Body of pancreas (tissue), 4 donors: ENCODE results near the gene PTPRB. TPM values are rescaled to one million over a fixed set of nuclear protein-coding genes. Genes with fewer than 3 reads are reported as not detected.

Source experiments
- ATAC-seq: fragments of 150-250 bp; one replicate; pipeline ENCODE4 v1.9.1; 2016
- DNase-seq, 4 donors: peaks; one replicate each; pipeline ENCODE4 v3.0.0-alpha.2; 2019
- H3K27ac ChIP-seq, 4 donors: fragments of 200-600 bp; sonication (generic); 1 replicate in 3 of 4; 2 replicates in 1 of 4; pipeline versions ENCODE4 v1.5.1 to v1.6.1; 2016 to 2019; ENCODE audit warnings: mild to moderate bottlenecking in 1 of 4, mixed read lengths in 1 of 4, moderate library complexity in 1 of 4
- H3K27me3 ChIP-seq, 2 donors: fragments of 200-600 bp; sonication (generic); one replicate each; pipeline ENCODE4 v1.6.0; 2016; ENCODE audit warnings: mild to moderate bottlenecking in 1 of 2
- H3K36me3 ChIP-seq, 2 donors: fragments of 200-600 bp; sonication (generic); replicated peaks in 1 of 2; 2 replicates each; pipeline ENCODE4 v1.5.1; 2016; ENCODE audit warnings: low read depth in 2 of 2; ENCODE audit not compliant: insufficient read depth in 1 of 2
- H3K4me1 ChIP-seq: fragments of 200-600 bp; sonication (generic); one replicate; pipeline ENCODE4 v1.6.0; 2016
- H3K4me3 ChIP-seq, 2 donors: fragments of 200-600 bp; sonication (generic); 1 replicate in 1 of 2; 2 replicates in 1 of 2; pipeline ENCODE4 v1.5.1; 2016 to 2019
- H3K9me3 ChIP-seq, 3 donors: fragments of 200-600 bp; sonication (generic); 1 replicate in 2 of 3; 2 replicates in 1 of 3; pipeline ENCODE4 v1.5.1; 2016
- CTCF ChIP-seq, 7 experiments: fragments of 450-650 bp in 4 of 7; fragments of 200-600 bp in 3 of 7; sonication (generic) in 3 of 7; IDR thresholded peaks; one replicate each; pipeline ENCODE4 v1.5.1; 2016 to 2019; ENCODE audit warnings: antibody characterized with exemption in 7 of 7
- POLR2A ChIP-seq, 3 donors: fragments of 450-650 bp; IDR thresholded peaks; one replicate each; pipeline ENCODE4 v1.6.1; 2016; ENCODE audit warnings: antibody characterized with exemption in 3 of 3, mild to moderate bottlenecking in 2 of 3
- WGBS, 2 donors: methylation state at CpG; one replicate each; pipeline ENCODE4 v1.1.5; 2017; 5-methylcytosine and 5-hydroxymethylcytosine counted together
- intact Hi-C: fragments of 100-400 bp; cut with DNase I; formaldehyde crosslinking; loops from one replicate; pipeline ENCODE4 v1.15.1; 2023
- total RNA-seq, 2 donors: library from RNA; depleted of rRNA; stranded (reverse); fragments of >200 nt; gene quantifications; one replicate each; pipeline ENCODE4 v1.1.0, GENCODE V29; 2016

Gene PTPRB
- total RNA-seq, 2 donors from 2014 or later = 4.9 to 9.9 TPM

- DNase-seq = no peak
- no peaks in the 10 kb centered on the region for H3K9me3 ChIP-seq
- no peaks in the 10 kb centered on the region for H3K27me3 ChIP-seq
- H3K4me1 ChIP-seq = no peaks in the 10 kb centered on the region
- no peaks in the 10 kb centered on the region for H3K36me3 ChIP-seq
- H3K4me3 ChIP-seq = no peak overlapping the region
- TF ChIP-seq POLR2A (IDR thresholded peaks at IDR 0.05) (no peak), CTCF (IDR thresholded peaks at IDR 0.05) (no peak)
- intact Hi-C loops = no loop called here
- 50 to 57% methylated on average over 8 of the region's 8 CpGs for WGBS, 2 donors
- ATAC-seq = no peak
- H3K27ac ChIP-seq = no peak overlapping the region
These were observed 24.4 kb upstream of the PTPRB start for GRCh38 chr12:70661466-70662161.

GRCh38 chr12:70660620-70661219, 23.5 kb upstream of the PTPRB start:
- H3K4me1 ChIP-seq = no peaks in the 10 kb centered on the region
- H3K4me3 ChIP-seq = no peak overlapping the region
- intact Hi-C loops = no loop called here
- TF ChIP-seq CTCF (IDR thresholded peaks at IDR 0.05) (no peak), POLR2A (IDR thresholded peaks at IDR 0.05) (no peak)
- H3K36me3 ChIP-seq = no peaks in the 10 kb centered on the region
- H3K9me3 ChIP-seq = no peaks in the 10 kb centered on the region
- H3K27ac ChIP-seq = no peak overlapping the region
- ATAC-seq (peak; percentile 35), DNase-seq (peak in 1 of 4 donors; percentile 9)
- 44 to 47% methylated on average over 5 of the region's 5 CpGs for WGBS, 2 donors
- H3K27me3 ChIP-seq = no peaks in the 10 kb centered on the region

DNA sequence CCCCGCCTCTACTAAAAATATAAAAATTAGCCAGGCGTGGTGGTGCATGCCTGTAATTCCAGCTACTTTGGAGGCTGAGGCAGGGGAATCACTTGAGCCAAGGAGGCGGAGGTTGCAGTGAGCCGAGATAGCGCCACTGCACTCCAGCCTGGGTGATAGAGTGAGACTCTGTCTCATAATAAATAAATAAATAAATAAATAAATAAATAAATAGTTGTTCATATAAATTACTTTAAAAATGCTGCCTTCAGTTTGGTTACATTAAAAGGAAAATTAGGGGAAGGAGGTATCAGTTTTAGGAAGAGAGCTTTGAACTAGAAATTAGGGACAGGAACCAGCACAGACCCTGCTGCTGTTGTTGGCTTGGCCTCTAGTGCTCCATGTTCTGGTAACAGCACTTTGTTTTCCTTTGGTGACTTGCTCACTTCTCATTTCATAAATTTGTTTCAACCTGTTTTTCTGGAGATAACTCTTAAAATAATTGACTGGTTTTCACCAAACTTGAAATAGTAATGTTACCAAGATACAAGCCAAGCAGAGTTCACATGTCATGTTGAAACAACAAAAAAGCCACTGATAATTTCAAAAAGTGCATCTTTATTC, 22.9 kb upstream of the PTPRB start:
- 87 to 96% methylated on average over 5 of the region's 5 CpGs for WGBS, 2 donors
- ATAC-seq (no peak), DNase-seq (no peak)
- Histone ChIP-seq H3K27me3 (no peaks in the 10 kb centered on the region), H3K27ac (no peak overlapping the region), H3K36me3 (no peaks in the 10 kb centered on the region), H3K9me3 (no peaks in the 10 kb centered on the region), H3K4me3 (no peak overlapping the region), H3K4me1 (no peaks in the 10 kb centered on the region)
- intact Hi-C loops = no loop called here
- no peak for TF ChIP-seq CTCF (IDR thresholded peaks at IDR 0.05)
- no peak for TF ChIP-seq POLR2A (IDR thresholded peaks at IDR 0.05)

DNA sequence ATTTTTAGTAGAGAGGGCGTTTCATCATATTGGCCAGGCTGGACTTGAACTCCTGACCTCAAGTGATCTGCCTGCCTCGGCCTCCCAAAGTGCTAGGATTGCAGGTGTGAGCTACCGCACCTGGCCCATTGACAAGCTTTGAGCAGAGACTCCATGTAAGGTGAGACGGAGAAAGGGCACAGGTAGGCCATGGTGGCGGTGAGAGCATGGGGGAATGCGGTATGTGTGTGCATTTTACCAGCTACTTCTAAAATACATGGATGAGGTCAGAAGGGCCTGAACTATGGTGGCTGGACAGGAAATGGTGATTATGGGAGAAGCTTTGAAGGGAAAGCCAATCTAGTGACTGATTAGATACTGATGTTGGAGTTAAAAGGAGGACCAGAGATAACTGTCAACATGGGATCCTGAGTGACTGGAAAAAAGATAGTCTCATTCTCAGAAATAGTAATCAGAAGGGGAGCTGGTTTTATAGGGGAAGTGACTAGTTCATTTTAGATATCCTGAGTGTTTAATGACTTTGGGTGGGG, 21.9 kb upstream of the PTPRB start:
- 87 to 91% methylated on average over 6 of the region's 6 CpGs for WGBS, 2 donors
- ATAC-seq (no peak), DNase-seq (no peak)
- H3K9me3 ChIP-seq = no peaks in the 10 kb centered on the region
- H3K27ac ChIP-seq = no peak overlapping the region
- H3K4me1 ChIP-seq = no peaks in the 10 kb centered on the region
- H3K27me3 ChIP-seq = no peaks in the 10 kb centered on the region
- H3K36me3 ChIP-seq = no peaks in the 10 kb centered on the region
- intact Hi-C loops = no loop called here
- H3K4me3 ChIP-seq = no peak overlapping the region
- no peak for TF ChIP-seq CTCF (IDR thresholded peaks at IDR 0.05)
- no peak for TF ChIP-seq POLR2A (IDR thresholded peaks at IDR 0.05)
